AG04449 (cell line): ENCODE results near the gene ZNF692.
"Not testable (repeated sequence)": the region's sequence is repeated elsewhere in the genome, so short reads cannot be mapped to it uniquely, and the experiment has no call there.

ENCODE experiments used
- CTCF ChIA-PET: fragments of 350-600 bp; formaldehyde crosslinking; extraction: SDS; loops from one replicate; lab custom pipeline; 2021; ENCODE audit warnings: antibody characterized with exemption; lab: Yijun Ruan, JAX
- POLR2A ChIA-PET: fragments of 400-600, 350-600 bp; formaldehyde crosslinking; extraction: SDS; loops from one replicate; lab custom pipeline; 2020; ENCODE audit warnings: antibody characterized with exemption, inconsistent platforms; lab: Yijun Ruan, JAX
- DNase-seq: peaks from one replicate; pipeline ENCODE4 v3.0.0-alpha.2; 2010; ENCODE audit warnings: low read depth, low spot score
- H3K4me3 ChIP-seq: 2 replicates; pipeline ENCODE4 v1.5.1; 2011; ENCODE audit warnings: low read depth, mild to moderate bottlenecking, control low read depth, low read length
- TF ChIP-seq, protein P1 (sequence below): IDR thresholded peaks from one replicate; pipeline ENCODE4 v1.5.1; 2011; ENCODE audit warnings: mild to moderate bottlenecking, moderate library complexity, low read length, control low read depth, inconsistent platforms; ENCODE audit not compliant: insufficient read depth; ENCODE audit errors: missing control alignments

ZNF692 gene

DNA sequence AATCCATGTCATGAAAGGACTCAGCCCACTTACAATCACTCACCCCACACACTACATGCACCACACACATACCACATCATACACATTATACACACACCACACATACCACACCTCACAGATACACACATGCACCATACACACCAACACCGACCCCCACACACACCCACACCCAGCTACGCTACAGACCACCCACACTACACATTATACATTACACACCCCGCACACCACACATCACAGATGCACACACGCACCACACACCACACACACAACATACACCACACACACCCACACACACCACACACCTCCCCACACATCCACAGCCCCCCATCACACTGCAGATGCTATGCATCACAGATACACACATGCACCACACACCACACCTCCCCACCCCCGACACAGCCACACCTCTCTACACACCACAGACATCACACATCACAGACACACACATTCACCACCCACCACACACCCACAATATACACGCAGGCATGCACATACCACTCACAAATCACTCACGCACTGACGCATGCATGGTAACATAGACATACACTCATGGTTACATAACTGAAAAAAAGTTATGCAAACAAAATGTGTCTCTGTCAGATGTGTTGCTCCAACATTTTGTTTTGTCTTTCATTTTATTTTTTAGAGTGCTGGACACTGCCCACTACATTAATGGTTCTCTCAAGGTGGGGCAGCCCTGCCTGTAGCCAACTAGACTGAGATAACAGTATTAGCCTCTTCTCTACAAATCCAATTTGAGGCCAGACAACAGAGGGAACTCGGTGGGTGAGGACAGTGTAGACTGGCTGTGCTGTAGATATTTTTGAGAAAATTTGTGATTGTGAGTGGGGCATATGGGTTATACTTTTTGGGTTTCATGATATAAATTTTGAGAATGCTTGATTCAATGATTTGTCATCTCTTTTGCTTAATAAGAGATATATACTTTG is 31.9 kb upstream of the ZNF692 start:
- POLR2A ChIA-PET: no interaction called here
- H3K4me3 ChIP-seq: no peak overlapping the region
- CTCF ChIA-PET: no interaction called here
- no peak for DNase-seq
- TF ChIP-seq, protein P1, sequence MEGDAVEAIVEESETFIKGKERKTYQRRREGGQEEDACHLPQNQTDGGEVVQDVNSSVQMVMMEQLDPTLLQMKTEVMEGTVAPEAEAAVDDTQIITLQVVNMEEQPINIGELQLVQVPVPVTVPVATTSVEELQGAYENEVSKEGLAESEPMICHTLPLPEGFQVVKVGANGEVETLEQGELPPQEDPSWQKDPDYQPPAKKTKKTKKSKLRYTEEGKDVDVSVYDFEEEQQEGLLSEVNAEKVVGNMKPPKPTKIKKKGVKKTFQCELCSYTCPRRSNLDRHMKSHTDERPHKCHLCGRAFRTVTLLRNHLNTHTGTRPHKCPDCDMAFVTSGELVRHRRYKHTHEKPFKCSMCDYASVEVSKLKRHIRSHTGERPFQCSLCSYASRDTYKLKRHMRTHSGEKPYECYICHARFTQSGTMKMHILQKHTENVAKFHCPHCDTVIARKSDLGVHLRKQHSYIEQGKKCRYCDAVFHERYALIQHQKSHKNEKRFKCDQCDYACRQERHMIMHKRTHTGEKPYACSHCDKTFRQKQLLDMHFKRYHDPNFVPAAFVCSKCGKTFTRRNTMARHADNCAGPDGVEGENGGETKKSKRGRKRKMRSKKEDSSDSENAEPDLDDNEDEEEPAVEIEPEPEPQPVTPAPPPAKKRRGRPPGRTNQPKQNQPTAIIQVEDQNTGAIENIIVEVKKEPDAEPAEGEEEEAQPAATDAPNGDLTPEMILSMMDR: no peak

GRCh38 chr1:248889914-248890243 is 31.0 kb upstream of the ZNF692 start:
- CTCF ChIA-PET, H3K4me3 ChIP-seq, POLR2A ChIA-PET, DNase-seq: not testable (repeated sequence)

GRCh38 chr1:248886237-248886895 is 27.5 kb upstream of the ZNF692 start:
- ChIA-PET CTCF (no interaction called here), POLR2A (interaction anchor here (0.7 kb wide), 1 partner anchor 20 kb away, joined by 3 read pairs; no protein-coding TSS in a partner anchor)
- TF ChIP-seq, protein P1: no peak
- DNase-seq: no peak
- H3K4me3 ChIP-seq: no peak overlapping the region

GRCh38 chr1:248885646-248886045 is 26.8 kb upstream of the ZNF692 start:
- CTCF ChIA-PET: interaction anchor here (1.1 kb wide), 1 partner anchor 41 kb away, joined by 3 read pairs; no protein-coding TSS in a partner anchor
- DNase-seq: no peak
- POLR2A ChIA-PET: no interaction called here
- TF ChIP-seq, protein P1: no peak
- H3K4me3 ChIP-seq: no peak overlapping the region

DNA sequence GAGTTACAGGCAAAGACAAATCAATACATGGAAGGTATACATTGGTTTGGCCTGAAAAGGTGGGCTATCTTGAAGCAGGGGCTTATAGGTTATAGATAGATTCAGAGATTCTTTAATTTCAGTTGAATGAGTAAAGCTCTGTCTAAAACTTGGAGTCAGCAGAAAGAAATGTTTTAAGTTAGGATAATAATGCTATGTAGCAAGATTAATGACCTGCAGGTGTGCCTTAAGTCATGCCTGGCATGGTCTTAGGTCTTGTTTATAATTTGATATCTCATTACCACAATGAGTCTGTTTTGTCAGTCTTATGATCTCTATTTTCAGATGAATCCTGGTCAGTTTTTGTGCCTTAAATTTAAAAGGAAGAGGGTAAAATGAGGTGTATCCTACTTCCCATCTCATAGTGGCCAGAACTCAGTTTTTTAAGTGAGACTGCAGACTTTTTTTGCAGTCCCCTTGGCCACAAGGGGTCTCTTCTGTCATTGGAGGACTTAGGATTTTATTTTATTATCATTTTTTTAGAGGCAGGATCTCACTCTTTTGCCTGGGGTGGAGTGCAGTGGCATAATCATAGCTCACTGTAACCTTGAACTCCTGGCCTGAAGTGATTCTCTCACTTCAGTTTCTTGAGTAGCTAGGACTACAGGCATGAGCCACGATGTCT is 25.9 kb upstream of the ZNF692 start:
- no peak overlapping the region for H3K4me3 ChIP-seq
- CTCF ChIA-PET: interaction anchor here (1.1 kb wide), 1 partner anchor 42 kb away, joined by 3 read pairs; no protein-coding TSS in a partner anchor
- POLR2A ChIA-PET: no interaction called here
- no peak for DNase-seq
- TF ChIP-seq, protein P1: no peak

DNA sequence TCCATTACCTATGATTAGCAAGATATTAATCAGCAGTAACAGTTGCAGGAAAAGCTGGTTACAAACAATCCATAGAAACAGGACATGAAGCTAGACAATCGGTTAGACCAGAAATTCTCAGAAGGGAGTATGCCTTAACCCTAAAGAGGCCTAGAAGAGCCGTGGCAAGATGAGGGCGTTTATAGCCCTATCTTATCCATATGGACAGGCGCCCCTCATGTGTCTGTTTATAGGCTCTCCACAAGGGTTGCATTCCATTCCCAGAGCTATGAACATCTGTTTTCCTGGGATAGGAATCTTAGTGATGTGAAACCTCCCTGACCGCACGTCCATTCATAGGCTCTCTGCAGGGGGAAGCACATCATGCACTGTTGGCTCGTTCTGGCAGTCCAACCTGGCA is 23.5 kb upstream of the ZNF692 start:
- H3K4me3 ChIP-seq, POLR2A ChIA-PET, DNase-seq: not testable (repeated sequence)
- CTCF ChIA-PET: interaction anchor here (1.2 to 1.5 kb wide), 2 partner anchors 20 to 43 kb away, joined by 3 to 4 read pairs; no protein-coding TSS in a partner anchor

DNA sequence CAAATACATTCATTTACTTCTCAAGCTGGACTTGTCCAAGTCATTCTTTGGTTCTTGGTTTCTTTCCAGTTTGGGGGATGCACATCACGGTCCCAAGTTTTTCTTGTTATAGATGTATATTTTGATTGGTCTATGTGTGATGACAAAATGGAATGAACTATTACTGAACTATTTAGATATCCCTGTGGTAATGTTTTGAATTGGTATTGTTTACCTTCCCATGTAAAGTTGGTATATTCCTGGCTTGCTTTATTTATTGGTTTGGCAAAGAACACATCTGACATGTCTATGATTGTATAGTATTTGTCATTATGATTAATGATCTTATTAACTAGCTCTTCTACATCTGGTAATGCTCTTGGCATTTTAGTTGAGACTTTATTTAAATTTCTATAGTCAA is 22.4 kb upstream of the ZNF692 start:
- ChIA-PET CTCF (interaction anchor here (0.8 kb wide), 1 partner anchor 11 kb away, joined by 3 read pairs; no protein-coding TSS in a partner anchor), POLR2A (no interaction called here)
- TF ChIP-seq, protein P1: no peak
- DNase-seq: no peak
- no peak overlapping the region for H3K4me3 ChIP-seq
